SU-DHL-6 (cell line): ENCODE results near the gene ARHGEF37.

ENCODE experiments used
- CTCF ChIP-seq: fragments of 200-600 bp; sonication (generic); IDR thresholded peaks from one replicate; pipeline ENCODE4 v1.5.1; 2017; ENCODE audit warnings: antibody characterized with exemption, mild to moderate bottlenecking, low read length, moderate library complexity; ENCODE audit not compliant: insufficient read depth, poor library complexity, severe bottlenecking
- EZH2phosphoT487 ChIP-seq: fragments of 200-600 bp; sonication (generic), shearing (Covaris generic); conservative IDR thresholded peaks from 2 replicates; pipeline ENCODE4 v1.6.1; 2018; ENCODE audit warnings: mild to moderate bottlenecking, antibody characterized with exemption, low read length, moderate library complexity, mixed read lengths

DNA sequence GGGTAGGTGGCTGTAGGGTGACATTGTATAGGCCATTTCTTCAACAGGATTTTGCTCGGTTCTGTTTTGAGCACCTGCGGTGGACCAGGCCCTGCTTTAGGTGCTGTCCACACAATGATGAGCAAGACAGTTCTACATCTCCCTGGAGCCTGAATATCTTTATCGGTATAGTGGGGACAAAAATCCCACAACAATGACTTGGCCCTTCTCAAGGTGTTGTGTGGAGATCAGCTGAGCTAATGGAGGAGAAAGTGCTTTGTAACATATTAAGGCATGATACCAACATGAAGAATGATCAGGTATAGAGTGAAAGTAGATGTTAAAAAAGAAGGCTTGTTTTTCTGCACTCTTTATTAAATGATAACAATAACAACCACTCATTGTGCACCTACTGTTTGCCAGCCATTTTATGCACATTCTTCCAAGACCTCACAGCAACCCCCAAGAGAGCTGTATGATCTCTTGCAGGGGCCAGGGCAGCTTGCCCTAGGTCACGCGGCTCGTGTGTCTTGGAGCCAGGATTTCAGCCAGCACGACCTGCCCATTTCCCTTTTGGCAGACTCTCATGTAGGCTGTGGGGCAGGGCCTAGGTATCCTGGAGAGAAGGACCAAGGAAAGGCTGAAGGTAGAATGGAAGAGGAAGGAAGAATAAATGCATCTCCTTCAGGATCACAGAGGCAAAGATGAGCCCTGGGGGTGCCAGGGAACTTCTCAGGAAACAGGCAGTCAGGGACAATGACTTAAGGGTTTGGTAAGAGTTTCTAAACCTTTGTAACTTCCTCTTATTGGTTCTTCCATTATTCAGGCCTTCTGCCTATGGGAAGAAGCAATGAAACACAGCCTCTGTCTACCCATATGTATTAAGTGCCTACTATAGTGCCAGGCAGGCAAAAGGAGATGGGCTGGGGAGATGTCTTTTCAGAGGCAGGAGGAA is 98.8 kb downstream of the ARHGEF37 start:
- TF ChIP-seq CTCF: no peak
- TF ChIP-seq EZH2phosphoT487: no peak
